NCI-H748 (cell line): ENCODE measurements around the gene LYPD6B.
"Not testable (repeated sequence)": the region's sequence is repeated elsewhere in the genome, so short reads cannot be mapped to it uniquely, and the experiment has no call there.

Experiments
- DNase-seq: peaks from one replicate; lab custom pipeline; 2025; ENCODE audit not compliant: unreplicated experiment; lab: John Stamatoyannopoulos, UW

LYPD6B gene

DNA sequence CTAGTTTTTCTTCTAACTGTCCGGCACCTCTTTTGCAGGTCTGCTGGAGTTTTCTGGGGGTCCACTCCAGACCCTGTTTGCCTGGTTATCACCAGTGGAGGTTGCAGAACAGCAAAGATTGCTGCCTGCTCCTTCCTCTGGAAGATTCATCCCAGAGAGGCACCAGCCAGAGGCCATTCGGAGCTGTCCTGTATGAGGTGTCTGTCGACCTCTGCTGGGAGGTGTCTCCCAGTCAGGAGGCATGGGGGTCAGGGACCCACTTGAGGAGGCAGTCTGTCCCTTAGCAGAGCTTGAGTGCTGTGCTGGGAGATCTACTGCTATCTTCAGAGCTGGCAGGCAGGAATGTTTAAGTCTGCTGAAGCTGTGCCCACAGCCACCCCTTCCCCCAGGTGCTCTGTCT, 218.4 kb downstream of the LYPD6B start:
- not testable (repeated sequence) for DNase-seq

DNA sequence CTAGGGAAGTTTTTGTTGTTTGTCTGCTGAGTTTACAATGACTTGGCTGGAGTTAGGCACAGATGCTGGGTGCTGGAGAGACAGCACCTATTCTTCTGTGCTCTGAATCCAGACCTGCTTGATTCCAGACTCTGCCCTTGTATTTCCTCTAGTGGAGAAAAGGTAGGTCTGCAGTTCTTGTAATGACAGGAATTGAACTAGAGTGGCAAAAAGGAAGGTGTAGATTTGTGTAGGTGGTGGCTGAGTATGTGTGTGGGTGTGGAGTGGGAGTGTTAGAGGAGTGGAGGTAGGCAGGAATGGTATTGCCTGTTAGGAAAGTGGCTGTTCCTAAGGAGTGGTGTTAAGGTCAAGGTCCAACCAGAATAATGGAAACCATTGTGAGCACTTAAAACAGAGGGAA, 220.0 kb downstream of the LYPD6B start:
- no peak for DNase-seq

DNA sequence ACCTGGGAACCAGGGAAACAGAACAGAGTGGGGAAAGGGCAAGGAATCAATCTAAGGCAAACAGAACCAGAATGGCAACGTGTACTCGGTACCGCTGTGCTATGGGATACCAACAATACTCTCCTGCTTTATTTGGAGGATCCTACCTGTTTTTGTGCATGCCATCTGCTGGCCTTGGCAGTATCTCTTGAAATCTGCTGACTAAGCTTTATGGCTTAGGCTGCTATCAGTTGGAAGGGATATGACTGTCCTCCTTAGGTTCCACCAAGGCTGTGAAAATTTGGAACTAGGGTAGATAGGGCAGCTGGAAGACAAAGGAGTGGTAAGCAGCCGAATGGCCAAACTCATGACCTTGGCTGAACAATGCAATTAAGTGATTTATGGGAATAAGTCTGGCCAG, 220.6 kb downstream of the LYPD6B start:
- DNase-seq: no peak

DNA sequence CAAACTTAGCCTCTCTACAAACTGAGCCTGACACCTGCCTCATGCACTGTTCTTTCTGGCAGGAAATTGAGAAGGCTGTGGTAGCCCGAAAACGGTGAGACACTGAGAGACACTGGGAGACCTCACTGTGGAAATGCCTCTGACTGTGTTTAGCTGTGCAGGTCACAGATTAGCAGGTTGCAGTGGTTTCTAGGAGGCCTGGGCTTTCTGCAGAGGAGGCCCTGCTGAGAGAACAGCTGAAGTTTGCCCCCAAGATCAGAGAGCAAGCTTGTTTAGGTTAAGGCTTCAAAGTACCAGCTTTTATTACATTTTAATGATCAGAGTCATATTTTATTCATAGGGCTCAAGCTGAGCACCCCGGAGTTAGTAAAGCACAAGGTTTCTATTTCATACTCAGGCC, 223.2 kb downstream of the LYPD6B start:
- DNase-seq: no peak
